Left ventricle myocardium superior (tissue), 1 donor: ENCODE results near the gene PLPPR4. TPM values are rescaled to one million over a fixed set of nuclear protein-coding genes. Genes with fewer than 3 reads are reported as not detected.

ENCODE experiments used
- ATAC-seq: fragments of 200-7000 bp; cut with Tn5 transposase; one replicate; pipeline ENCODE4 v1.9.1; 2020; ENCODE audit warnings: mild to moderate bottlenecking, moderate library complexity
- DNase-seq: peaks from one replicate; pipeline ENCODE4 v3.0.0-alpha.2; 2020
- intact Hi-C: fragments of 100-400 bp; cut with micrococcal nuclease; formaldehyde crosslinking; loops from one replicate; pipeline ENCODE4 v1.11.0; 2022
- total RNA-seq: library from RNA; stranded (reverse); fragmentation: NEBNext Ultra II Directional; extraction: Animal tissue kit (Norgen Biotek cat#: 25700); gene quantifications from one replicate; pipeline ENCODE4 v1.2.1, GENCODE V29; 2021
- donor health status: DM: no; HTN: yes; CAD: no; lungs with severe emphysema.

PLPPR4 gene
- total RNA-seq, 1 donor from 2014 or later: 0.55 TPM

DNA sequence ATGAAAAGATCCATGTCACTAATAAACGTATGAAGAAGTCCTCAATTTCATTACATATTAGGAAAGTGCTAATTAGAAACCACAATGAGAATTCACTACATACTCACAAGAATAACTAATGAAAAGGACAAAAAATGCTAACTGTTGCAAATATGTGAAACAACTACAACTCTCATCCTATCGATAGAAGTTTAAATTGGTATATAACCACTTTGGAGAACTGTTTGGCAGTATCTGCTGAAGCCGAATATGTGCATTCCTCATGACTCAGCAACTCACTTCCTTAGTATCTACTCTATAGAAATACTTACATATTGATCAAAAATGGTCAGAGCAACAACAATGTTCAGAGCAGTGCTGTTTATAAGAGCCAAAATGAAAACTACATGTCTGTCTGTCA lies 66.8 kb downstream of the PLPPR4 start:
- no peak for DNase-seq
- no peak for ATAC-seq
- intact Hi-C loops: no loop called here

DNA sequence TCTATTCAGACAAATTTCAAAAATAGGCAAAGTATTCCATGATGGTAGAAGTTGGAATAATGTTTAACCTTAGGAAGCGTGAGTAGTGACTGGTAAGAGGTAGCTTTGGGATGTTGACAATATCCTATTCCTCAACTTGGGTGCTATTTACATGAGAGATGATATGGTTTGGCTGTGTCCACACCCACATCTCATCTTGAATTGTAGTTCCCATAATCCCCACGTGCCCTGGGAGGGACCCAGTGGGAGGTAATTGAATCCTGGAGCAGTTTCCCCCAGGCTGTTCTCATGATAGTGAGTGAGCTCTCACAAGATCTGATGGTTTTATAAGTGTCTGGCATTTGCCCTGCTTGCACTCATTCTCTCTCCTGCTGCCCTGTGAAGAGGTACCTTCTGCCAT lies 67.3 kb downstream of the PLPPR4 start:
- intact Hi-C loops: no loop called here
- DNase-seq (no peak), ATAC-seq (no peak)

DNA sequence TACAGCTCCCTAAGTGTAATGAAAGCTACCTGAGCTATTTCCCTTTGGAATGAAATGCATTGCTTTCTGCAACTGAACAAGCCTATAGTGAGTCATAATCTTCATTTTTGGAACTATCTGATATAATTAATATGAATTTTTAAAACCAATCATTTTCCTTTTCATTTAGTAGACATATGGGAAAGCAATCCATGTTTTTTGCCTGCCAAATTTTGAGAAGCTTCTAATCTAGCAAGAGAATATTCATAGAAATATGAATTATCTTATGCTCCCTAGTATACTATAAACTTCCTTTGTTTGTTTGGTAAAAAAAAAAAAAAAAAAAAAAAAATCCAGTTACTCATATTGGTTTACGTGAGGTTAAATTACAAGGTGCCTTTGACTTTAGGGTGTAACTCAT lies 68.3 kb downstream of the PLPPR4 start:
- intact Hi-C loops: no loop called here
- no peak for ATAC-seq
- no peak for DNase-seq

DNA sequence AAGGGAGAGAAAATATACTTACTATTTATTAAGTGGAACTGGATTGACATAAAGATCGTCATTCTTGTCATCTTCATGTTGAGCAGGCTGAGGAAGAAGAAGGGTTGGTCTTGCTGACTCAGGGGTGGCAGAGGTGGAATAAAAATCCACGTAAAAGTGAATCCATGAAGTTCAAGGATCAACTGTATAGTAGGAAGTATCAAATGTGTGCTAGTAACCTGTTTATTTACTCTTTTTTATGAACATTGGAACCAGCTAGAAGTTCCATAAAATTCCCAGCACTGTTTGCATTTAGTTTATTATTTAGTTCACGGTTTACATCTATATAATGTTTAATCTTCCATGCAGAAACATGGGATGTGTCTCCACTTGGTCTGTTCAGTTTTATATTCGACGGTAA lies 70.7 kb downstream of the PLPPR4 start:
- DNase-seq (no peak), ATAC-seq (no peak)
- intact Hi-C loops: no loop called here

DNA sequence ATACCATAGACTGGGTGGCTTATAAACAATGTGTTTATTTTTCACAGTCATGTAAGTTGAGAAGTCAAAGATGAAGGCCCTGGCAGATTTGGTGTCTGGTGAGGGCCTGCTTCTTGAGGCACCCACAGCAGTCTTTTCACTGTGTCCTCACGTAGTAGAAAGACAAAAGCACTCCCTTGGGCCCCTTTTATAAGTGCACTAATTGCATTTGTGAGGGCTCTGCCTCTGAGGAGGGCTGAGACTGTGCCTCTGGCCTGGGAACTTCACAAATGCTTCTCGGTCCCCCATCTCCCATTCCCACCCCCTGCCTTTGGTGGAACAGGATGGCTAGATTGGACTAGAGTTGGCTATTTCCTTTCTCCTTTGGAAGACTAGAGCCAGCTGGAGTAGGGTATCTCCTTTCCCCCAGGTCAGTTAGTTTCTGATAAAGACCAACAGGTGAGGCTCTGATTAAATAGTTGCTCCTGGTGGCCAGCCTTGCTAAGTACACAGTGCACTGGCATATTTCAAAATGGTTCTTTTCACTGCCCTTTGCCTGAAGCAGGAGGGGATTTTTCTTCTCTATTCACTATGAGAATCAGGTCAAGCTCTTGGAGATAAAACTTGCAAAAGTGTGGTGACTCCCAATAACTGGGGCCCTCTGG lies 82.9 kb downstream of the PLPPR4 start:
- DNase-seq (no peak), ATAC-seq (no peak)
- intact Hi-C loops: no loop called here

DNA sequence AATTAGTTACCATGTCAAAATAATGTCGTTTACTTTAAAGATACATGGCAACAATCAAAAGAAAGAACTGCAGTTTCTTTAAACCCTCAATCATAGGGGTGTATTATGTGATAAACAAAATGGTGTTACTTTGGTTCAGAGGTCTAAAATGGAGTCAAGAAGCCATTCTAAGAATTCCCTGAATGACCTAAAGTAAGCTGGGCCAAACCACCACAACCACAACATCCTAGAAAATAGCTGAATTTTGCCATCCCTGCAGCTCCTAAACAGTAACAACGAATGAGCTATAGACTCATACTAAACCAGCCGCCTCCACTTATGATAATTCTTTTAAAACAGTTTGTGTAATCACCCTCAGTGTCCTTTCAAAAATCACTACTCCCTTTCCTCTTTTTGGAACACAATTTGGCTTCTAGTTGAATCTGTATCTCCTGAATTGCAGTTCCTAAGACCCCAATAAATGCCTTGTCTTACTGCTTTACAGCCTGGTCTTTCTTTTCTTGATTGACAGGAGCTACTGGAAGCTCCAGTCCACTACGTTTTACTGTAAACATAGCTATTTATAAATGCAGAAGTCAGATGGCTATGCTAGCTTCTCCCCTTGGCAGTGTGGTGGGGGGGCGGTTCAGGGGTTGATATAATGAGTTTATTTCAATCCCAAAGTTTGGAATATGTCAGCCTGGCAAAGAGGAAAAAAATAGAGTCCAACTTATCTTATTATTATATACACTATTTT lies 84.3 kb downstream of the PLPPR4 start:
- DNase-seq: no peak
- no peak for ATAC-seq
- intact Hi-C loops: no loop called here

DNA sequence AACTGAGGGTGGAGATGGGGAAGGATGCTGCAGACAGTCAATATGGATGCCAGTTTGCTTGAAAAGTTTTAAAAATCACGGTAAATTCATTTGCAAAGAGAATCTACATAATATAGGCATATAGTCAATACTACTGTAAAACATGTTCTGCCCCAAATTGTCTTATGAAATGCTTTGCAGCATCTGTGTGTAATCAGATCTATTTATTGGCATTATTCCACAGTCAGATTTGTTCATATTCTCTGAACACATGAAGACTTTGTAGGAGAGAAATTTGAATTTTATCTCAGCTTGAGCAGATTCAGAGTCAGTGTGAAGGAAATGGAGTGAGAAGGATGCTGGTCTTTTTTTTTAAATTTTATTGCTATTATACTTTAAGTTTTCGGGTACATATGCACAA lies 88.5 kb downstream of the PLPPR4 start:
- DNase-seq (no peak), ATAC-seq (no peak)
- intact Hi-C loops: no loop called here

DNA sequence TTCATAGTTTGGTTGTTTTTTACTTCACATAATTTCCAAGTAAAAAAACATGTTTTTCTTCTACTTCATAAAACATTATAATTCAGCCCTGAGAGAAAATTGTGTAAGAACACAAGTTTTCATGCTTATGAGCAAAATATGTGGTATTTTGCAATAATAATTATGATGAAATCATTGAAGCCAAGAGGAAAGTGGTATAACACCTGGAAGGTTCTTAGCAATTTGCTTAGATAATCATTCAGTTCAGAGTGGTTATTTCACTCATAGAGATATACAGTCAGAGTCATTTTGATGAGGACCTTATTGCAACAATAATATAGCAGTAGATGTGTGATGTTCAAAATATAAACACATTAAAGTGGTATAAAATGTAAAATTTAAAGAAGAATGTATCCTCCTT lies 94.5 kb downstream of the PLPPR4 start:
- intact Hi-C loops: no loop called here
- DNase-seq (no peak), ATAC-seq (no peak)
